BE2C (cell line): ENCODE data around the gene NPPA.
A peak's percentile ranks its signal among the peaks of the same experiment; 100 is the strongest.

Experiments
- DNase-seq: peaks from one replicate; pipeline ENCODE4 v3.0.0-alpha.2; 2020
- H3K27me3 ChIP-seq: fragments of 250-450 bp; sonication (Bioruptor Pico); 2 replicates; pipeline ENCODE4 v1.5.1; 2020; ENCODE audit warnings: mild to moderate bottlenecking
- H3K36me3 ChIP-seq: fragments of 250-450 bp; sonication (Bioruptor Pico); 2 replicates; pipeline ENCODE4 v1.5.1; 2020; ENCODE audit warnings: mild to moderate bottlenecking
- H3K4me1 ChIP-seq: fragments of 250-450 bp; sonication (Bioruptor Pico); 2 replicates; pipeline ENCODE4 v1.5.1; 2020
- H3K4me3 ChIP-seq: 2 replicates; pipeline ENCODE4 v1.5.1; 2011; ENCODE audit warnings: low read depth, low read length
- H3K9me3 ChIP-seq: fragments of 250-450 bp; sonication (Bioruptor Pico); 2 replicates; pipeline ENCODE4 v1.5.1; 2020
- TF ChIP-seq, protein P1 (sequence below): IDR thresholded peaks from 2 replicates; pipeline ENCODE4 v1.5.1; 2012; ENCODE audit warnings: mild to moderate bottlenecking, low read depth, low read length

NPPA gene

DNA sequence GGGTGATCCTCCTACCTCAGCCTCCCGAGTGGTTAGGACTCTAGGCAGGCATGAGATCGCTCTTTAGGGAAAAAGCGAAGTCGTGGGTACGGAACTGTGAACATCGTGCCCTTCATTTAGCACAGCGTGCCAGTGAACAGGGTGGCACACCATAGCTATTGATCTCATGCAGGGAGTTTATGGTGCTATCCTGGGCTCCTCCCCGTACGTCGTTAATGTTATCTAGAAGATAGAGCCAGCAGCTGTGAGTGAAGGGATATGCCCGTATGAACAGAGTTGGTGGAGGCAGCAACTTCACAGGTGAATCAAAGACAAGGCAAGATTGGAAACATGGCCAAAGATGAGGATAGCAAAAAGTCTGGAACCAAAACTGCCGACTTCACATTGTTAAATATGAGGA, 30.4 kb downstream of the NPPA start:
- TF ChIP-seq, protein P1, sequence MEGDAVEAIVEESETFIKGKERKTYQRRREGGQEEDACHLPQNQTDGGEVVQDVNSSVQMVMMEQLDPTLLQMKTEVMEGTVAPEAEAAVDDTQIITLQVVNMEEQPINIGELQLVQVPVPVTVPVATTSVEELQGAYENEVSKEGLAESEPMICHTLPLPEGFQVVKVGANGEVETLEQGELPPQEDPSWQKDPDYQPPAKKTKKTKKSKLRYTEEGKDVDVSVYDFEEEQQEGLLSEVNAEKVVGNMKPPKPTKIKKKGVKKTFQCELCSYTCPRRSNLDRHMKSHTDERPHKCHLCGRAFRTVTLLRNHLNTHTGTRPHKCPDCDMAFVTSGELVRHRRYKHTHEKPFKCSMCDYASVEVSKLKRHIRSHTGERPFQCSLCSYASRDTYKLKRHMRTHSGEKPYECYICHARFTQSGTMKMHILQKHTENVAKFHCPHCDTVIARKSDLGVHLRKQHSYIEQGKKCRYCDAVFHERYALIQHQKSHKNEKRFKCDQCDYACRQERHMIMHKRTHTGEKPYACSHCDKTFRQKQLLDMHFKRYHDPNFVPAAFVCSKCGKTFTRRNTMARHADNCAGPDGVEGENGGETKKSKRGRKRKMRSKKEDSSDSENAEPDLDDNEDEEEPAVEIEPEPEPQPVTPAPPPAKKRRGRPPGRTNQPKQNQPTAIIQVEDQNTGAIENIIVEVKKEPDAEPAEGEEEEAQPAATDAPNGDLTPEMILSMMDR, result no peak
- Histone ChIP-seq H3K4me1 (no peaks in the 10 kb centered on the region), H3K27me3 (no peaks in the 10 kb centered on the region), H3K36me3 (no peaks in the 10 kb centered on the region), H3K4me3 (no peak overlapping the region), H3K9me3 (no peaks in the 10 kb centered on the region)
- no peak for DNase-seq

DNA sequence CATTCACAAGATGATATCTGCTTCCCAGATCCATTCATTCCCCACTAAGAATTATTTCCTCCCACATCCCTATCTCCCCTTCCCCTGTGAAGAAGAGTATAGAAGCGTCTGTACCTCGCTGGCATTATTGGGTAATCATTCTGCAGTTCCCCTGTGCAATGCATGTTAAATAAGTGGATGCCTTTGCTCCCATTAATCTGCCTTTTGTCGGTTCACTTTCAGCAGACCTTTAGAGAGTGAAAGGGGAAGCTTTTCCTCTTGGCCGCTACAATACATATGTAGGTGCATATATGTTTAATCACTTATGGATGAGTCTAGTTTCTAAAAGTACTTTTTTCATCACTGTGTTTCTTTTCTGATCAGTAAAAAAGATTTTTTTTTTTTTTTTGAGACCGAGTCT, 34.6 kb downstream of the NPPA start:
- H3K4me3 ChIP-seq, result no peak overlapping the region
- no peaks in the 10 kb centered on the region for H3K4me1 ChIP-seq
- 0 out of 2 replicates have a peak, but pooled peaks cover 3% of the 10 kb centered on the region for H3K36me3 ChIP-seq
- no peaks in the 10 kb centered on the region for H3K27me3 ChIP-seq
- no peak for DNase-seq
- TF ChIP-seq, protein P1, result no peak
- no peaks in the 10 kb centered on the region for H3K9me3 ChIP-seq

DNA sequence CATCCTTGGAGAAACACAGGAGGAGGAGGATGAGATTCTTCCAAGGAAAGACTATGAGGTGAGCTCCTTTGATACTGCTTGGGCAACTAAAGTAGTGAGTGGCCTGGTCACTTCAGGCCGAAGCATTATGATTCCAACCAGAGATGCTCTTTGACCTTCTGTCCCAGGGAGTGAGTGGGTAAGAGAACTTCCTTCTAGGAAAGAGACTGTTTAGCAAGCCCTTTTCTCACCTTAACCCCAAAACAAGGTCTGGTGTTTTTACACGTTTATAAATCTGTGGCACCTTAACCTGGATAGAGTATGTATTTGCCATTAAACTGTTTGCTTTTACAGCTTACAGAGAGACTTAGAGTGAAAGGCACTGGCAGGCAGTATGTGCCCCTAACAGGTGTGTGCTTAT, 40.5 kb downstream of the NPPA start:
- TF ChIP-seq, protein P1, result no peak
- Histone ChIP-seq H3K4me3 (peak overlapping the region; percentile 75), H3K27me3 (no peaks in the 10 kb centered on the region), H3K4me1 (0 out of 2 replicates have a peak, but pooled peaks cover 3% of the 10 kb centered on the region), H3K36me3 (0 out of 2 replicates have a peak, but pooled peaks cover 3% of the 10 kb centered on the region), H3K9me3 (no peaks in the 10 kb centered on the region)
- DNase-seq, result no peak

- Histone ChIP-seq H3K4me1 (0 out of 2 replicates have a peak, but pooled peaks cover 3% of the 10 kb centered on the region), H3K9me3 (no peaks in the 10 kb centered on the region), H3K27me3 (no peaks in the 10 kb centered on the region), H3K4me3 (peak overlapping the region; percentile 75), H3K36me3 (0 out of 2 replicates have a peak, but pooled peaks cover 3% of the 10 kb centered on the region)
- TF ChIP-seq, protein P1, result no peak
- DNase-seq, result no peak
Measured at GRCh38 chr1:11806307-11806936, 41.2 kb downstream of the NPPA start.

- TF ChIP-seq, protein P1, result no peak
- Histone ChIP-seq H3K9me3 (no peaks in the 10 kb centered on the region), H3K4me3 (peak within 1 kb of the TSS; percentile 75), H3K4me1 (0 out of 2 replicates have a peak, but pooled peaks cover 3% of the 10 kb centered on the region), H3K36me3 (0 out of 2 replicates have a peak, but pooled peaks cover 3% of the 10 kb centered on the region), H3K27me3 (no peaks in the 10 kb centered on the region)
- DNase-seq, result peak; percentile 97
Measured at GRCh38 chr1:11805422-11806306, 41.9 kb downstream of the NPPA start, which contains the start of the genes CLCN6 and MTHFR. TSS of gene CLCN6 (plus strand) at chr1:11806191. CDS start at chr1:11806263, 72 bp downstream. TSS of gene MTHFR (minus strand) at chr1:11805964. CDS start at chr1:11803116, 2,848 bp downstream.
